Trophoblast cell (in vitro differentiated cells and primary cell): ENCODE results near the gene TTYH1.

Experiments
- DNase-seq, 2 donors: peaks; one replicate each; pipeline ENCODE4 v3.0.0-alpha.2; 2016
- H2AFZ ChIP-seq: 2 replicates; pipeline ENCODE4 v1.6.1; 2013; ENCODE audit warnings: low read length, moderate library complexity, mild to moderate bottlenecking; ENCODE audit not compliant: insufficient read depth, poor library complexity
- H2AK5ac ChIP-seq: 2 replicates; pipeline ENCODE4 v1.6.1; 2013; ENCODE audit warnings: mild to moderate bottlenecking, low read length
- H2BK120ac ChIP-seq: 2 replicates; pipeline ENCODE4 v1.6.1; 2013; ENCODE audit warnings: low read length, mild to moderate bottlenecking, moderate library complexity; ENCODE audit not compliant: insufficient read depth, poor library complexity
- H2BK12ac ChIP-seq: 2 replicates; pipeline ENCODE4 v1.6.1; 2013; ENCODE audit warnings: mild to moderate bottlenecking, low read length, moderate library complexity
- H2BK5ac ChIP-seq: 2 replicates; pipeline ENCODE4 v1.6.1; 2013; ENCODE audit warnings: low read length, low read depth, moderate library complexity, mild to moderate bottlenecking; ENCODE audit not compliant: poor library complexity
- H3K14ac ChIP-seq: 2 replicates; pipeline ENCODE4 v1.6.1; 2013; ENCODE audit warnings: mild to moderate bottlenecking, low read length
- H3K18ac ChIP-seq: 2 replicates; pipeline ENCODE4 v1.6.1; 2013; ENCODE audit warnings: mild to moderate bottlenecking, low read length
- H3K23ac ChIP-seq: 2 replicates; pipeline ENCODE4 v1.6.1; 2013; ENCODE audit warnings: low read length
- H3K27ac ChIP-seq: 2 replicates; pipeline ENCODE4 v1.5.1; 2013; ENCODE audit warnings: low read depth, mild to moderate bottlenecking, inconsistent platforms, low read length, moderate library complexity
- H3K27me3 ChIP-seq: 2 replicates; pipeline ENCODE4 v1.6.1; 2013; ENCODE audit warnings: inconsistent platforms, mild to moderate bottlenecking, low read length, moderate library complexity; ENCODE audit not compliant: insufficient read depth
- H3K36me3 ChIP-seq, 2 experiments: 1 replicate in 1 of 2; 2 replicates in 1 of 2; pipeline ENCODE4 v1.6.1; 2013; ENCODE audit warnings: low read length in 2 of 2, mild to moderate bottlenecking in 2 of 2, moderate library complexity in 1 of 2; ENCODE audit not compliant: insufficient read depth in 2 of 2, control insufficient read depth in 1 of 2
- H3K4ac ChIP-seq: 2 replicates; pipeline ENCODE4 v1.6.1; 2013; ENCODE audit warnings: low read depth, mild to moderate bottlenecking, low read length, moderate library complexity
- H3K4me1 ChIP-seq, 2 experiments: 1 replicate in 1 of 2; 2 replicates in 1 of 2; pipeline ENCODE4 v1.6.1; 2013; ENCODE audit warnings: low read length in 2 of 2, mild to moderate bottlenecking in 2 of 2, moderate library complexity in 1 of 2; ENCODE audit not compliant: insufficient read depth in 2 of 2, control insufficient read depth in 1 of 2
- H3K4me2 ChIP-seq: 2 replicates; pipeline ENCODE4 v1.6.1; 2013; ENCODE audit warnings: inconsistent platforms, mild to moderate bottlenecking, low read length, moderate library complexity
- H3K4me3 ChIP-seq: 2 replicates; pipeline ENCODE4 v1.5.1; 2013; ENCODE audit warnings: mild to moderate bottlenecking, low read depth, low read length, inconsistent platforms
- H3K79me1 ChIP-seq: one replicate; pipeline ENCODE4 v1.6.1; 2013; ENCODE audit warnings: low read length
- H3K79me2 ChIP-seq: 2 replicates; pipeline ENCODE4 v1.6.1; 2013; ENCODE audit warnings: low read length, mild to moderate bottlenecking; ENCODE audit not compliant: control insufficient read depth, insufficient read depth, poor library complexity
- H3K9ac ChIP-seq: 2 replicates; pipeline ENCODE4 v1.6.1; 2013; ENCODE audit warnings: mild to moderate bottlenecking, low read length
- H3K9me3 ChIP-seq: 2 replicates; pipeline ENCODE4 v1.6.1; 2013; ENCODE audit warnings: low read depth, mild to moderate bottlenecking, control low read depth, inconsistent platforms, low read length; ENCODE audit not compliant: insufficient read depth
- H4K12ac ChIP-seq: 2 replicates; pipeline ENCODE4 v1.6.1; 2013; ENCODE audit warnings: low read depth, mild to moderate bottlenecking, low read length, moderate library complexity
- H4K8ac ChIP-seq: 2 replicates; pipeline ENCODE4 v1.6.1; 2013; ENCODE audit warnings: low read depth, mild to moderate bottlenecking, low read length, moderate library complexity
- H4K91ac ChIP-seq: one replicate; pipeline ENCODE4 v1.6.1; 2013; ENCODE audit warnings: low read depth, mild to moderate bottlenecking, low read length, moderate library complexity
- WGBS: extraction: QIAGEN DNeasy Blood & Tissue Kit; methylation state at CpG from one replicate; pipeline ENCODE4 v1.1.7; 2013; ENCODE audit warnings: missing lambda C conversion rate; ENCODE audit not compliant: insufficient read length, insufficient coverage; ENCODE audit errors: extremely low coverage; 5-methylcytosine and 5-hydroxymethylcytosine counted together

TTYH1 gene

GRCh38 chr19:54420383-54421168 is 5.3 kb downstream of the TTYH1 start:
- H4K8ac ChIP-seq = no peak overlapping the region
- no peak overlapping the region for H3K14ac ChIP-seq
- WGBS = no CpG with 5 or more reads among the region's 37 CpGs

GRCh38 chr19:54421169-54421516 is 5.9 kb downstream of the TTYH1 start:
- WGBS = no CpG with 5 or more reads among the region's 9 CpGs
- H2BK5ac ChIP-seq = no peak overlapping the region
- H3K4me1 ChIP-seq = peaks cover 2 to 10% of the 10 kb centered on the region in 2 experiments

More at GRCh38 chr19:54420383-54421168, 5.3 kb downstream of the TTYH1 start:
- Histone ChIP-seq H4K91ac (no peak overlapping the region), H3K23ac (no peak overlapping the region), H3K4me3 (no peak overlapping the region), H2AFZ (no peak overlapping the region), H3K27ac (no peak overlapping the region), H3K36me3 (no peaks in the 10 kb centered on the region), H3K9ac (no peak overlapping the region), H3K79me2 (no peaks in the 10 kb centered on the region), H2AK5ac (no peak overlapping the region), H2BK120ac (no peak overlapping the region), H3K4ac (no peak overlapping the region), H3K79me1 (no peaks in the 10 kb centered on the region), H3K4me1 (peaks cover 2 to 6% of the 10 kb centered on the region in 2 experiments), H3K18ac (no peak overlapping the region), H4K12ac (no peak overlapping the region), H3K9me3 (peaks cover 8% of the 10 kb centered on the region), H2BK5ac (no peak overlapping the region), H2BK12ac (no peak overlapping the region), H3K4me2 (peak overlapping the region; percentile 4), H3K27me3 (peaks cover 25% of the 10 kb centered on the region)
- DNase-seq = no peak

GRCh38 chr19:54421521-54421920 is 6.3 kb downstream of the TTYH1 start:
- no CpG with 5 or more reads among the region's 7 CpGs for WGBS
- no peaks in the 10 kb centered on the region for H3K79me1 ChIP-seq

More at GRCh38 chr19:54421169-54421516, 5.9 kb downstream of the TTYH1 start:
- peaks cover 8% of the 10 kb centered on the region for H3K9me3 ChIP-seq
- H3K4me2 ChIP-seq = no peak overlapping the region
- H4K91ac ChIP-seq = no peak overlapping the region
- H3K18ac ChIP-seq = no peak overlapping the region
- no peak for DNase-seq
- no peak overlapping the region for H2BK120ac ChIP-seq
- H4K8ac ChIP-seq = no peak overlapping the region
- no peak overlapping the region for H3K27ac ChIP-seq
- H3K36me3 ChIP-seq = no peaks in the 10 kb centered on the region
- no peak overlapping the region for H3K9ac ChIP-seq
- no peak overlapping the region for H3K14ac ChIP-seq
- no peak overlapping the region for H4K12ac ChIP-seq
- H2BK12ac ChIP-seq = no peak overlapping the region
- H3K4ac ChIP-seq = no peak overlapping the region
- peaks cover 19% of the 10 kb centered on the region for H3K27me3 ChIP-seq
- no peak overlapping the region for H2AFZ ChIP-seq
- no peak overlapping the region for H3K4me3 ChIP-seq
- H3K79me2 ChIP-seq = no peaks in the 10 kb centered on the region
- H3K79me1 ChIP-seq = no peaks in the 10 kb centered on the region
- H2AK5ac ChIP-seq = no peak overlapping the region
- no peak overlapping the region for H3K23ac ChIP-seq

DNA sequence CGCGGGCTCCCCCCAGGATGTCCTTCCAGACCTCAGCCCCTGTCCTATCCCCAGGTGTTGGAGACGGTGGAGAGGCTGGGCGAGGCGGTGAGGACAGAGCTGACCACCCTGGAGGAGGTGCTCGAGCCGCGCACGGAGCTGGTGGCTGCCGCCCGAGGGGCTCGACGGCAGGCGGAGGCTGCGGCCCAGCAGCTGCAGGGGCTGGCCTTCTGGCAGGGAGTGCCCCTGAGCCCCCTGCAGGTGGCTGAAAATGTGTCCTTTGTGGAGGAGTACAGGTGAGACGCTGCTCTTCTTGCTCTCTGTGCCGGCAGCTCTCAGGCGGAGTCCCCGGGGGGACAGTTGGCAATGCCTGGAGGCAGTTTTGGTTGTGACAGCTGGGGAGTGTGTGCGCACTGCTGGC is 6.9 kb downstream of the TTYH1 start:
- no peak overlapping the region for H4K12ac ChIP-seq
- DNase-seq = no peak
- H4K8ac ChIP-seq = no peak overlapping the region
- H2BK5ac ChIP-seq = no peak overlapping the region
- H3K4me3 ChIP-seq = no peak overlapping the region
- H3K79me1 ChIP-seq = no peaks in the 10 kb centered on the region
- H4K91ac ChIP-seq = no peak overlapping the region
- H2AFZ ChIP-seq = no peak overlapping the region
- H3K14ac ChIP-seq = no peak overlapping the region
- no peak overlapping the region for H2BK12ac ChIP-seq
- H3K27me3 ChIP-seq = peaks cover 10% of the 10 kb centered on the region
- no peaks in the 10 kb centered on the region for H3K36me3 ChIP-seq
- no peak overlapping the region for H3K23ac ChIP-seq
- no peak overlapping the region for H3K9ac ChIP-seq
- no CpG with 5 or more reads among the region's 20 CpGs for WGBS
- H3K18ac ChIP-seq = no peak overlapping the region
- no peak overlapping the region for H2BK120ac ChIP-seq
- H3K4me1 ChIP-seq = peaks cover 5 to 17% of the 10 kb centered on the region in 2 experiments
- no peak overlapping the region for H3K4ac ChIP-seq
- no peaks in the 10 kb centered on the region for H3K79me2 ChIP-seq
- peaks cover 6% of the 10 kb centered on the region for H3K9me3 ChIP-seq
- H3K27ac ChIP-seq = no peak overlapping the region
- no peak overlapping the region for H2AK5ac ChIP-seq
- no peak overlapping the region for H3K4me2 ChIP-seq

More at GRCh38 chr19:54421521-54421920, 6.3 kb downstream of the TTYH1 start:
- Histone ChIP-seq H2BK120ac (no peak overlapping the region), H3K14ac (no peak overlapping the region), H3K4me2 (no peak overlapping the region), H3K9ac (no peak overlapping the region), H3K27ac (no peak overlapping the region), H3K23ac (no peak overlapping the region), H3K18ac (no peak overlapping the region), H2BK5ac (no peak overlapping the region), H2BK12ac (no peak overlapping the region), H4K91ac (no peak overlapping the region), H2AK5ac (no peak overlapping the region), H3K79me2 (no peaks in the 10 kb centered on the region), H3K4me3 (no peak overlapping the region), H3K4me1 (peaks cover 2 to 14% of the 10 kb centered on the region in 2 experiments), H3K36me3 (no peaks in the 10 kb centered on the region), H3K27me3 (peaks cover 16% of the 10 kb centered on the region), H3K4ac (no peak overlapping the region), H4K8ac (no peak overlapping the region), H2AFZ (no peak overlapping the region), H3K9me3 (peaks cover 8% of the 10 kb centered on the region), H4K12ac (no peak overlapping the region)
- no peak for DNase-seq
